Anterior cingulate cortex (tissue), 58 donors: ENCODE measurements around the gene FREY1.
"Not testable (repeated sequence)": the region's sequence is repeated elsewhere in the genome, so short reads cannot be mapped to it uniquely, and the experiment has no call there.

Experiments used
- DNase-seq, 58 donors: peaks; one replicate each; lab custom pipeline; 2025; lab: John Stamatoyannopoulos, UW

Gene FREY1

DNA sequence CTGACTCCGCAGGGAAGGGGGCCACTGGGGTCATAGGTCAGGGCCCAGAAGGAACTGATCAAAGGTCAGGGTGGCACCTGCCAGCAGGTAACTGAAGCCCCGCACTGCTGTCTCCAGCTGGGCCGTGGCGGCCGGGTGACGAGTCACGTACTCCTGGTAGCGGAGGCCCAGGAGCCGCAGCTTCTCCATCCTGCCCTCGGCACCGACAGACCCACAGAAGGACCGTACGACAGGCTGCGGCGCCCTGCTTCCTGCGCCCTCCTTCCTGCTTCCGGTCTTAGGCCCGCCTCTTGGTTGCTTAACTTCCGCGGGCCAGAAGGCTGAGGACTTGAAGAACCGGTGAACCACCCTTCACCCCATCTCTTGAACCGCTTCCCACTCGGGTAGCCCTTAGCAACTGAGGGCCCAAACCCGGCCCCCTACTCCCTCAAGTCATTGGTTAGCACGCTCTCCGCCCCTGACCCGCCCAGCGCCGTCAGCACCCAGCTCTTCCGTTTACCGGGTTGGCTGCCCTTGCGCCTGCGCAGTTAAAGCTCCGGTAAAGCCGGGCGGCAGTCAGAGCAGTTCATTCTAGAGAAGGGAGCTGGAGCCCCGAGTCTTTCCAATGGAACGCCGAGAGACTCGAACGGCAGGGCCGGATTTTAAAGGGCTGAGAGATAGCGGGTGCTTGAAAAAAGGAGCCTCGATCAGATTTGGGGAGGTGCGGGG is 10.7 kb upstream of the FREY1 start, which contains the start of gene PEX16:
TSS of gene PEX16 (minus strand) at position 255 of the 708 bp plus-strand sequence. CDS start at position 189, 66 bp downstream.
- DNase-seq = peak; percentile 68 to 98 (median 95)

DNA sequence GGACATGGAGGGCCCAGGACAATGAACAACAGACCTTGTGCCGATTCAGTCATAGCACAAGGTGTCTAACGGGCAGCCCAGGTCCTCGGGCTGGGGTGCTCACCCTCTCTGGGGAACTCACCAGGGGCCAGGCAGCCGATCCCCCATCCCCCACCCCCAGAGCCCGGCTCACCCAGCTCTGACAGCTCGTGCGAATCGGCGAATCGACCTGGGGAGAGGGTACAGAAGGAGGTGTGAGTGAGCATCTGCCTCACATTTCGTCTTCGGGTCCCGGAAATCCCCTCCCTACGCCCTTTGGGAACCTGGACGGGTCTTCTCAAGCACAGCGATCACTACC is 10.2 kb upstream of the FREY1 start:
- DNase-seq = no peak

DNA sequence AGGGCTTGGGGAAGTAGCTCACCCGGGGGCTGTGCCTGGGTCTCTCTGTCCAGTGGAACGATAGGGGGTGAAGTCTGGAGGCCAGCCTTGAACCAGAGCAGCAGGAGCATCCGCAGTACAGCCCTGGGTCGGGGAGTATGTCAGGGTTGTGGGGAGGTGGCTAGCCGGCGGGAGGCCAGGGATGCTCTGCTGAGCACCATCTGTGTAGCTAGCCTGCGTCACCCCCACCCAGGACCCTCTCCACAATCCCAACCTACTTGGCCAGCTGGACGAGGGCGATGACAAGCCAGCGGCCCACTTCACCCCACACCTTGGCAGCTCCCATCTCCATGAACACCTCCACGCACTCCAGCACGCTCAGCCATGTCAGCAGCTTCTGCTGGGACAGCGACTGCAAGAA is 8.4 kb upstream of the FREY1 start:
- no peak for DNase-seq

DNA sequence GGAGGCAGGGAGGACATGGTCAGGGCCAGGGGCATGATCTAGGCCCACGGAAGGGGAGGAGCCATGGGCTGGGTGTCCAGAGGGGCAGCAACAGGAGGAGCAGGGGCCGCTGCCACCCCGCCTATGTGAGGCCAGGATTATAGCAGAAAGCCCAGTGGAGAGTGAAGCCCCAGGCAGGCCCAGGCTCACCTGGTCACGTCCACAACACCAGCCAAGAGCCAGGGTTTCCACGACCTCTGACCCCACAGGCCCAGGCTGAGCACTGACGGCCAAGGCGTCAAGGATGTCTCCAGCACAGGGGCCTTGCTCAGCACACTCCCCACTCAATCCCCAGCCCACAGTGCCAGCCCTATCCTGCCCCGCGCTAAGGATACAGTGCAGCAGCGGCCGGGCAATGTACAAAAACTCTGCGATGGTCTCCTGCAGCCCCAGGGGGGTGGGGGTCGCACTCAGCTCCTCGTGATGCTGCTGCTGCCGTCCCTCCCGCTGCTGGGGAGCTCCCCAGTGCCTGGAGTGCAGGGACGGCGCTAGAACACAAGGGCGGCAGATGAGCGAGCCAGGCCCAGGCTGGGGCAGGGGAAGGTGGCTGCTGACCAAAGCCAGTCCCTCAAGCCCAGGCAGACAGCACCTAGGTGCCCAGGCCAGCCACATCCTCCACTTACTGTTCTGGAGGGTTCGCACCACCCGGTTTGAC is 7.0 kb upstream of the FREY1 start:
- DNase-seq = no peak

DNA sequence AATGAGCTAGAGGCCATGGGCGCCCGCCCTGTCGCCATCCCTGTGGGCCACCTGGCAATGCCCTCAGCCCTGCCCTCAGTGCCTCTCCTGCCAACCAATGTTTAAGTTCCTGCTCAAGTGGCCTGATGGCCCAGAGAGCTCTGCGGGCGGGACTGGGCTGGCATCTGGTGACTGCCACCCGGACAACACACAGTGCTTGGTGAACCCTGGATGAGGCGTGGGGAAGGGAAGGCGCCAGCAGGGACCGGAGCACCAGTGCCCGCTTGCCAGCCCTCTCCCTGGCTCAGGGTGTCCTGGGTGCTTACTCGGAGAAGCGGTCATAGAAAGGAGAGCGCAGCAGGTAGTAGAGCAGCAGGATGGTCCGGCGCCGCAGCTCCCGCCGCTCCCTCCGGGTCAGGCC is 6.4 kb upstream of the FREY1 start:
- DNase-seq = no peak

DNA sequence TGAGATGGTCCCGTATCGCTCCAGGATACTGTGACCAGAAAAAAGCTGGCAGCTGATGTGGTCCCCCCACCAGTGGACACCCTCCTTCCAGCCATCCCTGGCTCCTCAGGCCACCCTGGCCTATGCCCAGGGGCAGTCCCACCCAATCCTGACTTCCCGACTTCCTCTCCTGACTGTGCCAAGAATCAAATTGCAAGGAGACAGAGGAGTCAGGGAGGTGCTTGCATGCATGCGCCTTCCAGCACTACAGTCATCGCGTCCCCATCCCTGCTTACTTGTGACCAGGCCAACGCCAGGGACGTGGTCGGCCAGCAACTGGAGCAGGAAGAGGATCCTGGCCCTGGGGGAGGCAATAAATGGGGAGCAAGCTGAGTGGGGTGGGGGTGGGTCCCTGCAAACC is 3.6 kb upstream of the FREY1 start:
- DNase-seq = no peak

DNA sequence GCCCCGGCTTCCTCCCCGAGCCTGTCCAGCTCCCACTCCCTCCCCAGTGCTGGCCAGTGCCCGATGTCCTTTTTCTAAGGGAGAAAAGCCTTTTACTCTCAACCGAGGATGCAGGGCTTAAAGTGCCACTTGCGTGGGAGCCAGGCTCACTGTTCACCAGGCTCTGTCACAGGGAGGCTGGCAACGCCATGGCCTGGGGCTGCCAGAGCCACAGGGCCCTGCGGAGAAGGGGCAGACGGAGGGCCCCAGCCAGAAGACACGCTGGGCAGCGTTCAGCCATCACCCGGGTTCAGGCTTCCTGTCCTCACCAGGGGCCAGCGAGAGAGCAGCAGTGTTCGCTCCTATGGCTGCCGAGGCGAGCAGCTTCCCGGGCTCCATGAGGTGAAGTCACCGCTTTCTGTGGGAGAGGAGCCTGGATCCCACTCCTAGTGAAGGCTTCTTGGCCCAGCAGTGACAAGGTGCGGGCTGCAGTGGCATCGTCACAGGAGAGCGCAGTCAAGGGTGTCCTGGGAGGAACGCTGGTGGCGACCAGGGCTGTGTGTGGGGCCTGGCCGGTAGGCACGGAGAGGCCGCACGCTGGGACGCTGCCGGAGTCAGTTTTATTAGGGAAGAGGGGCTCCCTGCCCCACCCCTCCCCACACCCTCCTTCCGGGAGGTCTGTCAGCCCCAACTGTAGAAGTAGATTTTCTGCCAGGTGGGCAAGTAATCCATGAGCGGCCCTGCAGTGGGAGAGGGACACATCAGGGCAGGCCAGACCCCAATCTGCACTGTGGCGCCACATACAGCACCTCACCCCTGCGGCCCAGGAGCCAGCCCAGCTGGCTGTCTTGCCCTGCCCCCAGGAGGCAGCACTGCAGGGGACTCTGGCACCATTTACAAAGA is 2.8 kb upstream of the FREY1 start:
- peak in 18 of 58 donors; percentile 15 to 69 (median 32) for DNase-seq

DNA sequence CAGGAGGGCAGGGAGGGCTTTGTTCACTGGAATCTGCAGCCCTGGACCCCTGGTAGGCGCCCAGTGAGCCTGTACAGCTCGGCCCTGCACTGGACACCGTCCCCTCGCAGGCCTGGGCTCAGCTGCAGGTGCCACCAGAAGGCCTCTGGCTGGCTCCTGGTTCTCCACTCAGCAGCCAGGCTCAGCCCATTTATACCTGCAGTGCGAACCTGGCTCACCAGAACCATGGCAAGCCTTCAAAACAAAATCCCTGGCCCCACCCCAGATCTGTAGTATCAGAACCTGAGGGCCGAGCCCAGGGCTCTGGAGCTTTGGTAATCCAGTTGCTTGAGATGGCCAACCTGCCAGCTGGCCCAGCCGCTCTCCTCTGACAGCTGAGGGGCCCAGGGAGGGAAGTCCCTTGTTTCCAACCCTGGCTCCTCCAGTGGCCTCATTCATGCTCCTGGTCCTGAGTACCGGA is 870 bp upstream of the FREY1 start:
- peak in 20 of 58 donors; percentile 19 to 59 (median 34) for DNase-seq

DNA sequence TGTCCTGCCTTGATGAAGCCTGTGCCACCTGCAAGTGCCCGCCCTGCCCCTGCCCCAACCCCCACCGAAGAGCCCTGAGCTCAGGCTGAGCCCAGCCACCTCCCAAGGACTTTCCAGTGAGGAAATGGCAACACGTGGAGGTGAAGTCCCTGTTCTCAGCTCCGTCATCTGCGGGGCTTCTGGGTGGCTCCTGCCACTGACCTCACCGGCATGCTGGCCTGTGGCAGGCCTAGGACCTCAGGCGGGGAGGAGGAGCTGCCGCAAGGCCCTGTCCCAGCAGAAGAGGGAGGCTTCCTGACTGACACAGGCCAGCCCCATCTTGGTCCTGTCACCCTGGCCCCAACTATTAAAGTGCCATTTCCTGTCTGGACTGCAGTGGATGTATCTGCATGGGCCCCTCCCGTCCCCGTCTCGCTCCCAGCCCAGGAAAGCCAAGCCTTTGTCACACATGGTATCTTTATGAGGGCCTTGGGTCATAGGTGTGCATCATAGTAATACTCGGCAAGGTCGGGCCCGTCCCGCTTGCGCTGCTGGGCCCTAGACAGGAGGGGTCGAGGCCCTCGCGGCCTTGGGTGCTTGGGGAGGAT is 882 bp downstream of the FREY1 start:
- peak in 1 of 58 donors; percentile 24 for DNase-seq

DNA sequence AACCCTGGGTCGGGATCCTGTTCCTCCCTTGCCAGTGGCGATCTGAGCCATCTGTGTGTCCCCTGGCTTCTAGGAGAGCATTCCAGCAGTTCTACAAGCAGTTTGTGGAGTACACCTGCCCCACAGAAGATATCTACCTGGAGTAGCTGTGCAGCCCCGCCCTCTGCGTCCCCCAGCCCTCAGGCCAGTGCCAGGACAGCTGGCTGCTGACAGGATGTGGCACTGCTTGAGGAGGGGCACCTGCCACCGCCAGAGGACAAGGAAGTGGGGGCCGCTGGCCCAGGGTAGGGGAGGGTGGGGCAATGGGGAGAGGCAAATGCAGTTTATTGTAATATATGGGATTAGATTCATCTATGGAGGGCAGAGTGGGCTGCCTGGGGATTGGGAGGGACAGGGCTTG is 1.5 kb downstream of the FREY1 start:
- DNase-seq = not testable (repeated sequence)

DNA sequence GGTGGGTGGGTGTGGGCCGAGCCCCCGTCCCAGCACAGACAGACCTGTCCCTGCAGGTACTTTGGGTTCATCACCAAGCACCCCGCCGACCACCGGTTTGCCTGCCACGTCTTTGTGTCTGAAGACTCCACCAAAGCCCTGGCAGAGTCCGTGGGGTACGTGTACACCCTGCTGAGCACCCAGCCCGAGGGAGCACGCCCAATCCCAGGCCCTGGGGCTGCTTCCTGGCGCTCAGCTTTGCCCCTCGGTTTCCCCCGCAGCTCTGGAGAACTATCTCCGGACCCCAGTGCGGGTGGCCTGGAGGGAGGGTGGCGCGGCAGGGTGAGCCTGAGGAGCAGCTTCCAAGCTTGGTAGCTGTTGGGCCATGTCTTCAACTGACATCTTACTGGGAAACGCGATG is 2.0 kb downstream of the FREY1 start:
- no peak for DNase-seq

DNA sequence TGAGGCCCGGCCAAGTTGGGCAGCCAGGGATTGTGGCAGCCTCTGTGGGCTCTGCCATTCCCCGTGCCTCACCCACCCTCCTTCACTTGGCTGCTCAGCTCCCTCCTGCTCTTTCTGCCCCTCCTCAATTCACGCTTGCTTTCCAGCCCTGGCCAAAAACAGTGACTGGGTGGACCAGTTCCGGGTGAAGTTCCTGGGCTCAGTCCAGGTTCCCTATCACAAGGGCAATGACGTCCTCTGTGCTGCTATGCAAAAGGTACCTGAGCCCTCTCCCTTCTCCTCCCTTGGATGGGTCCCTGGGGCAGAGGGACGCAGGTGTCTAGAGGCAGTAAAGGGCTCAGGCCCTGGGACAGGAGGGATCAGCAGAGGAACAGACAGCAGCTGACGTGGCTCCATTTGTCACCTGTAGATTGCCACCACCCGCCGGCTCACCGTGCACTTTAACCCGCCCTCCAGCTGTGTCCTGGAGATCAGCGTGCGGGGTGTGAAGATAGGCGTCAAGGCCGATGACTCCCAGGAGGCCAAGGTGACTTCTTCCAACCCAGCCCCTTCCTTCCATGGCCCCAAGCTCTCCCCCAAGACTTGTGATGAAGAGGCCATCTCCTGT is 2.7 kb downstream of the FREY1 start:
- no peak for DNase-seq

DNA sequence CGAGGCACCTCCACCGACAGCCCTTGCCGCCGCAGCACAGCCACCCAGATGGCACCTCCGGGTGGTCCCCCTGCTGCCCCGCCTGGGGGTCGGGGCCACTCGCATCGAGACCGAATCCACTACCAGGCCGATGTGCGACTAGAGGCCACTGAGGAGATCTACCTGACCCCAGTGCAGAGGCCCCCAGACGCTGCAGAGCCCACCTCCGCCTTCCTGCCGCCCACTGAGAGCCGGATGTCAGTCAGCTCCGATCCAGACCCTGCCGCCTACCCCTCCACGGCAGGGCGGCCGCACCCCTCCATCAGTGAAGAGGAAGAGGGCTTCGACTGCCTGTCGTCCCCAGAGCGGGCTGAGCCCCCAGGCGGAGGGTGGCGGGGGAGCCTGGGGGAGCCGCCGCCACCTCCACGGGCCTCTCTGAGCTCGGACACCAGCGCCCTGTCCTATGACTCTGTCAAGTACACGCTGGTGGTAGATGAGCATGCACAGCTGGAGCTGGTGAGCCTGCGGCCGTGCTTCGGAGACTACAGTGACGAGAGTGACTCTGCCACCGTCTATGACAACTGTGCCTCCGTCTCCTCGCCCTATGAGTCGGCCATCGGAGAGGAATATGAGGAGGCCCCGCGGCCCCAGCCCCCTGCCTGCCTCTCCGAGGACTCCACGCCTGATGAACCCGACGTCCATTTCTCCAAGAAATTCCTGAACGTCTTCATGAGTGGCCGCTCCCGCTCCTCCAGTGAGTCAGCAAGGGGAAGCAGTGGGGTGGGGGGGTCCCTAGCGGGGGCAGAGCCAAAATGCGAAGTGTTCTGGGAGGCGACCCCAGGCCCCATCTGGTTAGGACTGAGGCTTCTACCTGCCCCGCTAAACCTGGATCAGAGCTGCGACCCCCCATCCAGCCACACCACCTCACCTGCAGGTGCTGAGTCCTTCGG is 4.4 kb downstream of the FREY1 start:
- no peak for DNase-seq

DNA sequence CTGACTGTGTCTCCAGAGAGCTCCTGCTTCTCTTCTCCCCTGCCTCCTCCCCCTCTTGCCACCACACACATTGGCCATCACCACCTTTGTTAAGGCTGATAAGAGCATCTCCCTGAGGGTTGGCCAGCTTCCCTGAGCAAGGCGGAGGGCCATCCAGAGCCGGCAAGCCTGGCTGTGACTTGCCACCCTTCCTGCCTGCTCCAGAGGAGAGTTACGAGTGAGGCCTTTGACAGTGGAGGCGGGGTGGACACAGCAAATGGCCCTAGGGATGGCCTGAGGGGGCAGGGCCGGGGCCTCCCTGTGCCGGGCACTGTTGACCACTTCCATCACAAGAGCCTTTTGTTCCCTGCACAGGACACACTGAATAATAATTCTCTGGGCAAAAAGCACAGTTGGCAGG is 5.4 kb downstream of the FREY1 start:
- DNase-seq = peak in 50 of 58 donors; percentile 17 to 92 (median 75)

DNA sequence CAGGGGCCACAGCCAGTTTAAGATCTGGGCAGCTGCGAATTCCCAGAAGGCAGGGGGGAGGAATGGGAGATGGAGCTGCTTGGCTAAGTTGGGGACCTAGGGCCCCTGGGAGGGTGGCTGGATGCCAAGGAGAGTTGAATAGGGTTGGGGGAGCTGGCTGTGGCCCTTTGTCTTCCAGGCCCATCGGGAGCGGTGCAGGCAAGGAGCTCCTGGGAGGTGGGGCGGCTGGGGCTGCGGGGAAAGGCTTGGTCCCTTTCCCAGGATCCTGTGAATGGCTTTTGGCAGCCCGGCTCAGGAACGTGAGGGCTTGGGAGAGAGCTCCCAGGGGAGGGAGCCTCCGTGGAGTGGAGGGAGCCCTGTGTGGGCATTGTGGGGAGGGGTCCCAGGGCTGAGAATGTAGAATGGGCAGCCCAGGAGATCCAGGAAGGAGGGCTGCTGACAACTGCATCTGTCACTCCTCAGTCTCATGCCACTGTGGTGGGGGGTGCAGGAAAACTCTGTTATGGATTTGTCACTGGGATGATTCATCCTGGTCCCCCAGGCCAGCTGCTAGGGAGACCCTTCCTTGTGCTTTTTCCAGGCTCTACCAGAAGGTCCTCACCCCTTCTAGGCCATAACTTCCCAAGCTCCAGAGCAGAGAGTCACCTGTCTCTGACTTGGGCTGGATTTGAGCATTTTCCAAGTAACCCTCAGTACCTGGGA is 6.0 kb downstream of the FREY1 start:
- peak in 51 of 58 donors; percentile 31 to 87 (median 68) for DNase-seq

DNA sequence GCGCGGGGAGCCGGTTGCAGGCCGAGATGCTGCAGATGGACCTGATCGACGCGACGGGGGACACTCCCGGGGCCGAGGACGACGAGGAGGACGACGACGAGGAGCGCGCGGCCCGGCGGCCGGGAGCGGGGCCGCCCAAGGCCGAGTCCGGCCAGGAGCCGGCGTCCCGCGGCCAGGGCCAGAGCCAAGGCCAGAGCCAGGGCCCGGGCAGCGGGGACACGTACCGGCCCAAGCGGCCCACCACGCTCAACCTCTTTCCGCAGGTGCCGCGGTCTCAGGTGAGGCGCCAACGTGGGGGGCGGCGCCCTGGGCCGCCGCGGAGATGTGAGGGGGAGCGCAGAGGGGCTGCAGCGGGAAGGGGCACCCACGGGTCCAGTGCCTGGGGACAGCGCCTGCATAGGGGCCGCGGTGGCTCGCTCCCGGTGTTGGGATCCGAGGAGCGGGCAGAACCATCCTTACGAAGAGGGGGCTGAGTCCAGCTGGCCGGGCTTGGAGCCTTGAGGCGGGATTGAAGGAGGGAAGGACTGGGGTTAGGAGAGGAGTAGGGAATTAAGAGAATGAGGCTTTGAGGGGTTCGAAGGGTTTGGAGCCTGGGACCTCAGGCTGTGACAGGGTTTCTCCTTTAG is 6.8 kb downstream of the FREY1 start:
- not testable (repeated sequence) for DNase-seq

DNA sequence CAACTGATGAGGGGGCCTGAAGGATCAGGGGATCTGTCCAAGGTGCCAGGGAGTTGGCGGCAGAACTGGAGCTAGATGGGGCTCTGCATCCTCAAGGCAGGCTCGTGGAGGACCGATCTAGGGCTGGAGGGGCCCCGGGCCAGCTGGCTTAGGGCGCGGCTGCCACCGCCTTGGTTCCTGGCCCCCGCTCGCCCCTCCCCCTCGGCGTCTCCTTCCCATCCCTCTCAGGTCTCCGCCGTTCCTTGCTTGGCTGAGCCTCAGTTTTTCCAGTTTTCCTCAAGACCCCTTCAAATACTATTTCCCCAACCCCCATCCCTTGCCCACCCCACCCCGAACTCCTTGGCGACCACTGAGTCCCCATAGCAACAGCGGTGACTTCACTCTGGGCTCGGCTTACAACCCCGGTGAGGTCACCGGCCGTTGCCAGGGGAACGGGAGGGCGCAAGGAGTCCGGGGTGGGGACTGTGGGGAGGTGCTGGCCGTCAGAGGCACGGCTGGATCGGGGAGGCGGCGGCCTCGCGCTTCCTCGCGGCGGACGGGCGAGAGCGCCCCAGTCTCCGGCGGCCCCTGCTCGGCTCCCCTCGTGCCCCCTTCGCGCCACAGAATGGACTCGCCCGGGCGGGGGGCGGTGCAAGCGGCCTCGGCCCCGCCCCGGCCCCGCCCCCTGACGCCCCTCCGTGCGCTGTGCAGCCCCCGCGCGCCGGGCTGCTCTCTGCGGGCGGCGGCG is 7.5 kb downstream of the FREY1 start:
- DNase-seq = peak; percentile 43 to 95 (median 87)
